Prostate gland (tissue), 1 donor: ENCODE results near the gene SLC16A5.

Source experiments
- POLR2A ChIP-seq: fragments of 450-650 bp; IDR thresholded peaks from one replicate; pipeline ENCODE4 v1.6.1; 2016; ENCODE audit warnings: antibody characterized with exemption, mild to moderate bottlenecking
- POLR2AphosphoS5 ChIP-seq: sonication (generic); formaldehyde crosslinking; IDR thresholded peaks from one replicate; pipeline ENCODE4 v1.6.1; 2017; ENCODE audit warnings: antibody characterized with exemption

GRCh38 chr17:75098861-75099260 is 11.1 kb downstream of the SLC16A5 start:
- no peak for TF ChIP-seq POLR2AphosphoS5
- no peak for TF ChIP-seq POLR2A
